HG02884 (cell line): ENCODE results near the gene IL15RA.
"Not testable (repeated sequence)": the region's sequence is repeated elsewhere in the genome, so short reads cannot be mapped to it uniquely, and the experiment has no call there.

Source experiments
- ATAC-seq: cut with Tn5 transposase; IDR thresholded peaks from one replicate; pipeline ENCODE4 v1.9.1; 2021; ENCODE audit warnings: mild to moderate bottlenecking, moderate library complexity; ENCODE audit not compliant: unreplicated experiment

Gene IL15RA

GRCh38 chr10:5933909-5934546, 43.3 kb downstream of the IL15RA start:
- no peak for ATAC-seq

GRCh38 chr10:5932345-5932744, 45.0 kb downstream of the IL15RA start:
- ATAC-seq = no peak

GRCh38 chr10:5930272-5930671, 47.1 kb downstream of the IL15RA start:
- no peak for ATAC-seq

GRCh38 chr10:5929442-5929841, 47.9 kb downstream of the IL15RA start:
- ATAC-seq = no peak

- no peak for ATAC-seq
Measured at GRCh38 chr10:5927306-5927705, 50.0 kb downstream of the IL15RA start.

- ATAC-seq = no peak
Measured at GRCh38 chr10:5924889-5925288, 52.5 kb downstream of the IL15RA start.

GRCh38 chr10:5921746-5922145, 55.6 kb downstream of the IL15RA start:
- ATAC-seq = no peak

GRCh38 chr10:5919568-5919967, 57.8 kb downstream of the IL15RA start:
- no peak for ATAC-seq

GRCh38 chr10:5918763-5919162, 58.6 kb downstream of the IL15RA start:
- ATAC-seq = no peak

- ATAC-seq = no peak
Measured at GRCh38 chr10:5917305-5917704, 60.0 kb downstream of the IL15RA start.

GRCh38 chr10:5915451-5915850, 61.9 kb downstream of the IL15RA start:
- ATAC-seq = no peak

GRCh38 chr10:5913736-5914135, 63.6 kb downstream of the IL15RA start:
- no peak for ATAC-seq

GRCh38 chr10:5911670-5912069, 65.7 kb downstream of the IL15RA start:
- no peak for ATAC-seq

- no peak for ATAC-seq
Measured at GRCh38 chr10:5910323-5911100, 66.8 kb downstream of the IL15RA start.

GRCh38 chr10:5908676-5909075, 68.7 kb downstream of the IL15RA start:
- ATAC-seq = not testable (repeated sequence)

GRCh38 chr10:5906651-5907050, 70.7 kb downstream of the IL15RA start:
- no peak for ATAC-seq

GRCh38 chr10:5905854-5906507, 71.4 kb downstream of the IL15RA start:
- no peak for ATAC-seq

GRCh38 chr10:5904227-5904626, 73.1 kb downstream of the IL15RA start:
- ATAC-seq = peak; percentile 96

GRCh38 chr10:5903563-5903962, 73.8 kb downstream of the IL15RA start:
- ATAC-seq = no peak

GRCh38 chr10:5902511-5903274, 74.7 kb downstream of the IL15RA start:
- no peak for ATAC-seq
